Aorta (tissue), 5 donors: ENCODE data around the gene ASB14. TPM values are rescaled to one million over a fixed set of nuclear protein-coding genes. Genes with fewer than 3 reads are reported as not detected.
"Not testable (repeated sequence)": the region's sequence is repeated elsewhere in the genome, so short reads cannot be mapped to it uniquely, and the experiment has no call there.

Source experiments
- ATAC-seq: fragments of 200-7000 bp; cut with Tn5 transposase; one replicate; pipeline ENCODE4 v1.9.1; 2022; ENCODE audit warnings: moderate library complexity; ENCODE audit not compliant: low FRiP score
- DNase-seq, 2 donors: peaks; one replicate each; pipeline ENCODE4 v3.0.0-alpha.2; 2020
- H3K27ac ChIP-seq, 2 donors: one replicate each; pipeline ENCODE4 v1.5.1; 2013; ENCODE audit warnings: low read length in 2 of 2, mild to moderate bottlenecking in 2 of 2, moderate library complexity in 2 of 2, control low read depth in 1 of 2, inconsistent platforms in 1 of 2, low read depth in 1 of 2
- H3K27me3 ChIP-seq, 2 donors: one replicate each; pipeline ENCODE4 v1.6.1; 2013; ENCODE audit warnings: control low read depth in 1 of 2, low read length in 1 of 2, mild to moderate bottlenecking in 1 of 2, moderate library complexity in 1 of 2; ENCODE audit not compliant: insufficient read depth in 2 of 2, control insufficient read depth in 1 of 2
- H3K36me3 ChIP-seq, 2 donors: one replicate each; pipeline ENCODE4 v1.6.1; 2013; ENCODE audit warnings: control low read depth in 1 of 2, low read length in 1 of 2, mild to moderate bottlenecking in 1 of 2; ENCODE audit not compliant: insufficient read depth in 2 of 2, control insufficient read depth in 1 of 2
- H3K4me1 ChIP-seq, 2 donors: one replicate each; pipeline ENCODE4 v1.6.1; 2013; ENCODE audit warnings: low read length in 2 of 2, control low read depth in 1 of 2, mild to moderate bottlenecking in 1 of 2, moderate library complexity in 1 of 2; ENCODE audit not compliant: insufficient read depth in 2 of 2, control insufficient read depth in 1 of 2
- H3K4me3 ChIP-seq, 2 donors: one replicate each; pipeline ENCODE4 v1.5.1; 2013; ENCODE audit warnings: low read length in 2 of 2, control low read depth in 1 of 2, mild to moderate bottlenecking in 1 of 2
- H3K9me3 ChIP-seq: one replicate; pipeline ENCODE4 v1.6.1; 2013; ENCODE audit warnings: mild to moderate bottlenecking, low read length; ENCODE audit not compliant: control insufficient read depth
- WGBS, 2 donors: extraction: QIAGEN DNeasy Blood & Tissue Kit; methylation state at CpG; one replicate each; pipeline ENCODE4 v1.1.7; 2013; 5-methylcytosine and 5-hydroxymethylcytosine counted together
- intact Hi-C, 2 donors: fragments of 100-400 bp; cut with DNase I; formaldehyde crosslinking; loops; one replicate each; pipeline versions ENCODE4 v1.14.2 to v1.15.0; 2022
- polyA plus RNA-seq, 2 donors: library from polyadenylated mRNA; stranded (reverse); fragments of 200-250 nt; gene quantifications; one replicate each; pipeline ENCODE4 v1.2.3, GENCODE V29; 2013
- total RNA-seq, 2 donors: library from RNA; stranded (reverse); fragmentation: NEBNext Ultra II Directional; extraction: Animal tissue kit (Norgen Biotek cat#: 25700); gene quantifications; one replicate each; pipeline ENCODE4 v1.2.1, GENCODE V29; 2021
- donor health status: healthy with polysubstance abuse.
- donor health status: Bipolar disorder and iron deficiency.
- donor health status: DM: no; HTN: no; CAD: no.
- donor health status: DM: no; HTN: no; CAD: no.
- donor health status: DM: yes; HTN: yes; CAD: no.

Gene ASB14
- total and polyA plus RNA-seq, 4 donors: 0.08 TPM; not detected in 3

DNA sequence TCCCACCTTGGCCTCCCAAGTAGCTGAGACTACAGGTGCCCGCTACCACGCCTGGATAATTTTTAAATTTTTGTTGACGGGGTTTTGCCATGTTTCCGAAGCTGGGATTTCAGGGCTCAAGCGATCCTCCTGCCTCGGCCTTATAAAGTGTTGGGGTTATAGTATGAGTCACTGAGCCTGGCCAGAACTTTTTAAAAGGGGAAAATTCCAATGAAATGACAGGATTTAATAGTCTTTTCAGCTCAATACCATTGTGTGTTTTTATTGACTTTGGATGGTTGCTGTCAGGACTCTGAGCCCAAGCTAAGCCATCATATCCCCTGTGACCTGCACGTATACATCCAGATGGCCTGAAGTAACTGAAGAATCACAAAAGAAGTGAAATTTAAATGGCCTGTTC, 11.0 kb upstream of the ASB14 start:
- H3K4me1 ChIP-seq, ATAC-seq, H3K9me3 ChIP-seq, DNase-seq, H3K36me3 ChIP-seq, H3K27ac ChIP-seq, H3K27me3 ChIP-seq, intact Hi-C loops, H3K4me3 ChIP-seq: not testable (repeated sequence)
- 86 to 88% methylated on average over 7 of the region's 7 CpGs for WGBS, 2 donors

GRCh38 chr3:57298041-57298440, 5.6 kb upstream of the ASB14 start:
- H3K4me1 ChIP-seq: no peaks in the 10 kb centered on the region
- intact Hi-C loops: no loop called here
- H3K36me3 ChIP-seq: no peaks in the 10 kb centered on the region
- H3K4me3 ChIP-seq: no peak overlapping the region
- DNase-seq (no peak), ATAC-seq (no peak)
- no peak overlapping the region for H3K27ac ChIP-seq
- no peaks in the 10 kb centered on the region for H3K27me3 ChIP-seq
- WGBS, 2 donors: 92 to 96% methylated on average over 1 of the region's 1 CpG
- no peaks in the 10 kb centered on the region for H3K9me3 ChIP-seq

GRCh38 chr3:57292897-57293526, 527 bp upstream of the ASB14 start:
- Histone ChIP-seq H3K27me3 (no peaks in the 10 kb centered on the region), H3K4me1 (no peaks in the 10 kb centered on the region), H3K9me3 (no peaks in the 10 kb centered on the region), H3K36me3 (no peaks in the 10 kb centered on the region), H3K4me3 (no peak overlapping the region), H3K27ac (no peak overlapping the region)
- ATAC-seq (no peak), DNase-seq (no peak)
- intact Hi-C loops: no loop called here
- 95% methylated on average over 4 of the region's 4 CpGs for WGBS, 2 donors

- intact Hi-C loops: no loop called here
- H3K9me3 ChIP-seq: no peaks in the 10 kb centered on the region
- H3K4me3 ChIP-seq: no peak overlapping the region
- DNase-seq (no peak), ATAC-seq (no peak)
- no peak overlapping the region for H3K27ac ChIP-seq
- no peaks in the 10 kb centered on the region for H3K27me3 ChIP-seq
- whole genome bisulfite sequencing, 2 donors: 90 to 93% methylated on average over 9 of the region's 9 CpGs
- no peaks in the 10 kb centered on the region for H3K4me1 ChIP-seq
- no peaks in the 10 kb centered on the region for H3K36me3 ChIP-seq
Measured at GRCh38 chr3:57288403-57288802, 4.1 kb downstream of the ASB14 start.

DNA sequence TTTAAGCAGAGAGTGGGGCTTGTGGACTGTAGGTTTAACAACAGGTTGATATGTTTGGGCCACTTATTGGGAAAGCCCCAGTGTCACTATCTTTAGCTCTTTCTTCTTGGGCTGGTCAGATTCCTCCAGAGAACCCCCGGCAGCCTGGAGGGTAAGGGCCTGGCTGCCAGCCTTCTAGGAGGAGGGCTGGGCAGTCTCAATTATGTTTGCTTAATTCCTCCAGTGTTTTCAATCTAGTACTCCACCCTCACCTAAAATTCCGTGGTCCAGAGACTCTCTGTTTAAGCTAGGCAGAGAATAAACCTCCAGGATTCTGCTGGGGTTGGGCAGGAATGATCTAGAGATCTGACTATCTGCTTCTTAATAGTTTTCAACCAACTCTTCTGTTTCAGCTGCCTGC, 5.3 kb downstream of the ASB14 start:
- Histone ChIP-seq H3K27ac (no peak overlapping the region), H3K4me1 (no peaks in the 10 kb centered on the region), H3K9me3 (no peaks in the 10 kb centered on the region), H3K27me3 (no peaks in the 10 kb centered on the region), H3K36me3 (no peaks in the 10 kb centered on the region), H3K4me3 (no peak overlapping the region)
- intact Hi-C loops: no loop called here
- WGBS, 2 donors: 53 to 54% methylated on average over 2 of the region's 2 CpGs
- DNase-seq (no peak), ATAC-seq (no peak)

DNA sequence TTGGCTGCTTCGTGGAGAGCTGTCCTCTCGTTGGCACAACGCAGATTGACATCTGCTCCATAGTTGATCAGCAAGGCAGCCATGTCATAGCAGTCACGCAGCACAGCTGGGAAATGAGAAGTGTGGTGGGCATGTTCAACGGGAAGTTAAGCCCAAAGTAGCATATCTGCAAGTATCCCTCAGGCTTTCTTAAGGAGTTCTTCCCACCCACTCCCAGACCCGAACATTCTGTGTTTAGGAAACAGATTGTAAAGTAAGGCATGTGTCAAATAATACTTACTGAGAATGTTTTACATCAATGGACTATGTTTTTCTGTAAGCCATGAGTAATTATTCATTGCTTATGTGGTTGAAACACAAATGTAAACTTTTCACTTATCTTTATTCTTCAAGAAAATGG, 9.2 kb downstream of the ASB14 start:
- intact Hi-C loops: no loop called here
- Histone ChIP-seq H3K36me3 (no peaks in the 10 kb centered on the region), H3K4me3 (no peak overlapping the region), H3K9me3 (no peaks in the 10 kb centered on the region), H3K27ac (no peak overlapping the region), H3K4me1 (no peaks in the 10 kb centered on the region), H3K27me3 (no peaks in the 10 kb centered on the region)
- 55 to 58% methylated on average over 6 of the region's 6 CpGs for WGBS, 2 donors
- no peak for ATAC-seq
- DNase-seq: no peak

DNA sequence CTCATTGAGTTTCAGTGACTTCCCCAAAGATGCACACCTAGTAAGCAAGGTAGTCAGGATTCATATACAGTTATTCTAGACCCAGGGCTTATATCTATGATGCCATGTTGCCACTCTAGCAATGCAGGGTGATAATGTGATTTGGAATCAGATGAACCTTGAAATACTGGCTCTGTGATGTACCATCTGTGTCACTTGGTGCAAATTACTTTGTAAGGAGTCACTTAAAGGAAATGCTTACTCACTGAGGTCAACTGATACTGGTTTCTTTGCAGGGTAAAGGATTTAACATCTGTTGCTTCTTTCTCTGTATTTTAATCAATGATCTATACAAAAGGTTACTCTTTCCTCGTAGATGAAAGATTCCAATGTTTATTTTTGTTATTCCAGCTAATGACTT, 10.8 kb downstream of the ASB14 start:
- H3K4me1 ChIP-seq: no peaks in the 10 kb centered on the region
- no peaks in the 10 kb centered on the region for H3K36me3 ChIP-seq
- ATAC-seq: no peak
- no peaks in the 10 kb centered on the region for H3K9me3 ChIP-seq
- WGBS, 2 donors: 63 to 78% methylated on average over 1 of the region's 1 CpG
- intact Hi-C loops: no loop called here
- no peak overlapping the region for H3K27ac ChIP-seq
- DNase-seq: no peak
- H3K27me3 ChIP-seq: no peaks in the 10 kb centered on the region
- no peak overlapping the region for H3K4me3 ChIP-seq

- no peaks in the 10 kb centered on the region for H3K4me1 ChIP-seq
- 65 to 69% methylated on average over 5 of the region's 5 CpGs for WGBS, 2 donors
- DNase-seq (no peak), ATAC-seq (no peak)
- no peak overlapping the region for H3K27ac ChIP-seq
- H3K27me3 ChIP-seq: no peaks in the 10 kb centered on the region
- H3K4me3 ChIP-seq: no peak overlapping the region
- intact Hi-C loops: no loop called here
- H3K9me3 ChIP-seq: no peaks in the 10 kb centered on the region
- H3K36me3 ChIP-seq: no peaks in the 10 kb centered on the region
Measured at GRCh38 chr3:57279685-57280084, 12.8 kb downstream of the ASB14 start.

DNA sequence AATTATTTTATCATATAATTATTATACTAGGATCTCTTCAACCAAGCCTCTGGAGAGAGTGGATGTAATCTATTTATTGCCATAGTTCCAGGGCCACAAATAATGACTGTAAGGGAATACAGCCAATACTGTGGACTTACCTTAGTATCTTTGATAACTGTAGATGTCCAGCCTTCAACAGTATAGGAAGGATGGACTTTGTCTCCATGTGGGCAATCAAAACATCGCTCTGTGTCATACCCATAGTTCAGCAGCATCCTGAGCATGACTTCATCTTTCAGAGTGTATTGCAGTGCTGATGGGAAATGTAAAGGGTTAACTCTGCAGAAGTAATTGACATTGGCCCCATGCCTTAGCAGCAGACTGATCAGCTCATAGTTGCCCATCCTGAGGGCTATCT, 14.2 kb downstream of the ASB14 start:
- H3K4me1 ChIP-seq: no peaks in the 10 kb centered on the region
- no peak for DNase-seq
- no peaks in the 10 kb centered on the region for H3K27me3 ChIP-seq
- no peak overlapping the region for H3K4me3 ChIP-seq
- ATAC-seq: no peak
- no peaks in the 10 kb centered on the region for H3K36me3 ChIP-seq
- no peaks in the 10 kb centered on the region for H3K9me3 ChIP-seq
- intact Hi-C loops: no loop called here
- no peak overlapping the region for H3K27ac ChIP-seq
- 92 to 95% methylated on average over 1 of the region's 1 CpG for WGBS, 2 donors
